ENCODE measurements around the gene TUFM. TPM values are rescaled to one million over a fixed set of nuclear protein-coding genes. Genes with fewer than 3 reads are reported as not detected.
"Not testable (repeated sequence)": the region's sequence is repeated elsewhere in the genome, so short reads cannot be mapped to it uniquely, and the experiment has no call there.

TUFM gene
- total RNA-seq, 1 donor: 162 TPM

GRCh38 chr16:28807445-28808120 lies 38.6 kb downstream of the TUFM start:
- not testable (repeated sequence) for DNase-seq (ENCODE audit: low read depth in 2 of 3, low spot score in 2 of 3)

- DNase-seq (ENCODE audit: low read depth in 2 of 3, low spot score in 2 of 3): peak in 2 of 3 donors; percentile 30 to 92
These were observed 43.7 kb downstream of the TUFM start for GRCh38 chr16:28802235-28803019.

Small RNA genes lying within 50 kb of the gene (small RNA-seq; reads per million reads assigned to genes)
- gene RF00416: not detected

Other genes starting within 250 kb of the TUFM start
- 0.27 TPM for gene SULT1A2, start 249.3 kb downstream of the TUFM start, total RNA-seq
- gene SULT1A1, start 236.3 kb downstream of the TUFM start, total RNA-seq: 24.0 TPM
- gene NPIPB8, start 208.3 kb downstream of the TUFM start, total RNA-seq: not detected
- gene EIF3C, start 134.9 kb downstream of the TUFM start, total RNA-seq: 361 TPM
- 0.54 TPM for gene NPIPB9, start 94.6 kb downstream of the TUFM start, total RNA-seq
- gene ATXN2L, start 23.3 kb downstream of the TUFM start, total RNA-seq: 98.0 TPM
- 35.0 TPM for gene SH2B1, start 17.5 kb upstream of the TUFM start, total RNA-seq
- gene ATP2A1, start 32.1 kb upstream of the TUFM start, total RNA-seq: 0.54 TPM
- 51.7 TPM for gene RABEP2, start 78.9 kb upstream of the TUFM start, total RNA-seq
- 1.6 TPM for gene CD19, start 85.6 kb upstream of the TUFM start, total RNA-seq
- gene NFATC2IP, start 104.6 kb upstream of the TUFM start, total RNA-seq: 30.2 TPM
- gene SPNS1, start 128.4 kb upstream of the TUFM start, total RNA-seq: 35.5 TPM
- 3.0 TPM for gene LAT, start 138.7 kb upstream of the TUFM start, total RNA-seq